Testis (tissue), 3 donors: ENCODE results near the gene SIRT2. TPM values are rescaled to one million over a fixed set of nuclear protein-coding genes. Genes with fewer than 3 reads are reported as not detected.

Experiments
- DNase-seq: peaks from one replicate; pipeline ENCODE4 v3.0.0-alpha.2; 2019
- H3K27ac ChIP-seq, 2 donors: fragments of 200-600 bp; sonication (generic); one replicate each; pipeline ENCODE4 v1.5.1; 2019
- H3K27me3 ChIP-seq: fragments of 200-600 bp; sonication (generic); one replicate; pipeline ENCODE4 v1.5.1; 2019
- H3K36me3 ChIP-seq: fragments of 200-600 bp; sonication (generic); one replicate; pipeline ENCODE4 v1.5.1; 2017; ENCODE audit warnings: low read depth; ENCODE audit errors: missing control alignments
- H3K4me1 ChIP-seq: fragments of 200-600 bp; sonication (generic); one replicate; pipeline ENCODE4 v1.5.1; 2019
- H3K4me3 ChIP-seq, 2 donors: fragments of 200-600 bp; sonication (generic); one replicate each; pipeline ENCODE4 v1.5.1; 2017 to 2019
- H3K9me3 ChIP-seq: fragments of 200-600 bp; sonication (generic); one replicate; pipeline ENCODE4 v1.5.1; 2017
- POLR2A ChIP-seq: fragments of 450-650 bp; IDR thresholded peaks from one replicate; pipeline ENCODE4 v1.6.1; 2017; ENCODE audit warnings: antibody characterized with exemption, mild to moderate bottlenecking, moderate library complexity
- WGBS, 2 donors: methylation state at CpG; one replicate each; pipeline ENCODE4 v1.1.5; 2018; 5-methylcytosine and 5-hydroxymethylcytosine counted together
- intact Hi-C: fragments of 100-400 bp; cut with DNase I; formaldehyde crosslinking; loops from one replicate; pipeline ENCODE4 v1.15.1; 2023; ENCODE audit warnings: low total_unique reads
- polyA plus RNA-seq: library from polyadenylated mRNA; stranded (reverse); fragments of 350-450 nt; fragmentation: Illumina TruSeq; extraction: RNeasy Lipid Tissue Mini Kit (QIAGEN cat#74804); gene quantifications from one replicate; pipeline ENCODE4 v1.2.3, GENCODE V29; 2014; ENCODE audit warnings: low read depth, low replicate concordance; ENCODE audit not compliant: insufficient read depth
- total RNA-seq, 2 donors: library from RNA; depleted of rRNA; stranded (reverse); fragments of >200 nt; gene quantifications; one replicate each; pipeline ENCODE4 v1.2.3, GENCODE V29; 2016
- TF ChIP-seq, protein P1 (sequence below), 3 experiments: fragments of 450-650 bp in 2 of 3; fragments of 200-600 bp in 1 of 3; sonication (generic) in 1 of 3; IDR thresholded peaks; one replicate each; pipeline ENCODE4 v1.5.1; 2016 to 2019; ENCODE audit warnings: antibody characterized with exemption in 3 of 3, mild to moderate bottlenecking in 2 of 3, moderate library complexity in 1 of 3

Gene SIRT2
- total and polyA plus RNA-seq, 3 donors from 2014 or later, result 89.1 to 107 (median 95.3) TPM

DNA sequence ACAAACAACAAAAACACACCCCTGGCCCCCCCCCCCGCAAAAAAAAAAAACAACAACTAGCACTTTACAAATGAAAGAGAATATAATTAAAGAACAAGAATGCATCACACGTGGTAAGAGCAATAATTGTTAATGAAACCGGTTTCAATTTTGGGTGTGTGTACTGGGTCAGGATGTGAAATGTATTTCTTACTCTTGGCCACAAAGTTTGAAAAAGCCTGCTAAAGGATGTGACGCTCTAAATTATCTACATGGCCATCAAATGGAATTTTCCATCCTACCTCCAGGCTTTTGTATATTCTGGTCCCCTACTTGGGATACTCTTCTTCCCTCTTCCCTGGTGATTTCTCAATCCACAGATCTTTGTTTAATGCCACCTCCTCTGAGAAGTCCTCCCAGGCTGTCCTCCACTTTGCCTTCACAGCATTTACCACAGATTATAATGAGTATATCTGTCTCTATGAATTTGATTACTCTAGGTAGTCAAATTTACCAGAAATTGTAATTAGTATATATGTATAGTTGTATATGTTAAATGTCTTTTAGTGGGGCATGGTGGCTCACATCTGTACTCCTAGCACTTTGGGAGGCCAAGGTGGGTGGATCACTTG lies 29.1 kb upstream of the SIRT2 start:
- no peak for TF ChIP-seq POLR2A
- TF ChIP-seq, protein P1, sequence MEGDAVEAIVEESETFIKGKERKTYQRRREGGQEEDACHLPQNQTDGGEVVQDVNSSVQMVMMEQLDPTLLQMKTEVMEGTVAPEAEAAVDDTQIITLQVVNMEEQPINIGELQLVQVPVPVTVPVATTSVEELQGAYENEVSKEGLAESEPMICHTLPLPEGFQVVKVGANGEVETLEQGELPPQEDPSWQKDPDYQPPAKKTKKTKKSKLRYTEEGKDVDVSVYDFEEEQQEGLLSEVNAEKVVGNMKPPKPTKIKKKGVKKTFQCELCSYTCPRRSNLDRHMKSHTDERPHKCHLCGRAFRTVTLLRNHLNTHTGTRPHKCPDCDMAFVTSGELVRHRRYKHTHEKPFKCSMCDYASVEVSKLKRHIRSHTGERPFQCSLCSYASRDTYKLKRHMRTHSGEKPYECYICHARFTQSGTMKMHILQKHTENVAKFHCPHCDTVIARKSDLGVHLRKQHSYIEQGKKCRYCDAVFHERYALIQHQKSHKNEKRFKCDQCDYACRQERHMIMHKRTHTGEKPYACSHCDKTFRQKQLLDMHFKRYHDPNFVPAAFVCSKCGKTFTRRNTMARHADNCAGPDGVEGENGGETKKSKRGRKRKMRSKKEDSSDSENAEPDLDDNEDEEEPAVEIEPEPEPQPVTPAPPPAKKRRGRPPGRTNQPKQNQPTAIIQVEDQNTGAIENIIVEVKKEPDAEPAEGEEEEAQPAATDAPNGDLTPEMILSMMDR (IDR thresholded peaks at IDR 0.05), result no peak

GRCh38 chr19:38924388-38924787 lies 25.0 kb upstream of the SIRT2 start:
- intact Hi-C loops, result loop anchor here (10.0 kb wide), 1 partner anchor 380 kb away; no protein-coding TSS in a partner anchor
- Histone ChIP-seq H3K9me3 (no peaks in the 10 kb centered on the region), H3K4me3 (no peak overlapping the region), H3K36me3 (no peaks in the 10 kb centered on the region), H3K4me1 (no peaks in the 10 kb centered on the region), H3K27me3 (no peaks in the 10 kb centered on the region), H3K27ac (no peak overlapping the region)
- no peak for TF ChIP-seq POLR2A
- TF ChIP-seq, protein P1 (IDR thresholded peaks at IDR 0.05), result no peak
- DNase-seq, result no peak
- 85 to 91% methylated on average over 6 to 7 of the region's 7 CpGs for WGBS, 2 donors

More for the DNA sequence above, 29.1 kb upstream of the SIRT2 start:
- DNase-seq, result no peak
- intact Hi-C loops, result loop anchor here (10.0 kb wide), 1 partner anchor 384 kb away; no protein-coding TSS in a partner anchor
- peaks cover 19% of the 10 kb centered on the region for H3K4me1 ChIP-seq
- H3K27ac ChIP-seq, result no peak overlapping the region
- 81 to 84% methylated on average over 4 of the region's 4 CpGs for WGBS, 2 donors
- no peaks in the 10 kb centered on the region for H3K27me3 ChIP-seq
- H3K4me3 ChIP-seq, result no peak overlapping the region
- no peaks in the 10 kb centered on the region for H3K9me3 ChIP-seq
- no peaks in the 10 kb centered on the region for H3K36me3 ChIP-seq

- Histone ChIP-seq H3K27ac (no peak overlapping the region), H3K4me1 (no peaks in the 10 kb centered on the region), H3K9me3 (no peaks in the 10 kb centered on the region), H3K36me3 (no peaks in the 10 kb centered on the region), H3K27me3 (no peaks in the 10 kb centered on the region), H3K4me3 (no peak overlapping the region)
- intact Hi-C loops, result loop anchor here (10.0 kb wide), 1 partner anchor 378 kb away; no protein-coding TSS in a partner anchor
- no peak for DNase-seq
- no peak for TF ChIP-seq POLR2A
- TF ChIP-seq, protein P1 (IDR thresholded peaks at IDR 0.05), result no peak
- WGBS, 2 donors, result 91 to 94% methylated on average over 5 of the region's 5 CpGs
Observed at GRCh38 chr19:38922482-38922881, 23.1 kb upstream of the SIRT2 start.

GRCh38 chr19:38921420-38922274 lies 22.2 kb upstream of the SIRT2 start:
- intact Hi-C loops, result loop anchor here (10.0 kb wide), 1 partner anchor 377 kb away; no protein-coding TSS in a partner anchor
- 86 to 90% methylated on average over 14 to 20 of the region's 20 CpGs for WGBS, 2 donors
- DNase-seq, result no peak
- no peaks in the 10 kb centered on the region for H3K9me3 ChIP-seq
- H3K4me1 ChIP-seq, result no peaks in the 10 kb centered on the region
- H3K36me3 ChIP-seq, result no peaks in the 10 kb centered on the region
- TF ChIP-seq POLR2A, result no peak
- TF ChIP-seq, protein P1 (IDR thresholded peaks at IDR 0.05), result no peak
- H3K27ac ChIP-seq, result no peak overlapping the region
- H3K27me3 ChIP-seq, result no peaks in the 10 kb centered on the region
- no peak overlapping the region for H3K4me3 ChIP-seq
